H1 (cell line): ENCODE measurements around the gene PRDM5. TPM values are rescaled to one million over a fixed set of nuclear protein-coding genes. Genes with fewer than 3 reads are reported as not detected.

ENCODE experiments used
- CTCF ChIA-PET: fragments of 300-600 bp; sonication (Branson Sonifier 250); formaldehyde crosslinking; loops from one replicate; lab custom pipeline; 2021; ENCODE audit not compliant: partially characterized antibody; lab: Charles Lee
- POLR2A ChIA-PET: fragments of 300-600 bp; sonication (Branson Sonifier 250); formaldehyde crosslinking; loops from one replicate; lab custom pipeline; 2021; ENCODE audit warnings: inconsistent platforms; ENCODE audit not compliant: partially characterized antibody; lab: Charles Lee
- DNase-seq, 2 experiments: peaks; one replicate each; pipeline versions ENCODE4 v3.0.0 to v3.0.0-alpha.2; 2010 to 2022; ENCODE audit warnings: low spot score in 2 of 2, low read depth in 1 of 2, mixed read lengths in 1 of 2
- FAIRE-seq: peaks from 2 replicates; lab custom pipeline; 2011; peaks lifted over from hg19 to GRCh38; lab: Jason Lieb, UNC
- H2AFZ ChIP-seq: 2 replicates; pipeline ENCODE4 v1.8.1; 2012; ENCODE audit warnings: low read length, inconsistent platforms
- H2AK5ac ChIP-seq: 2 replicates; pipeline ENCODE4 v1.6.1; 2013; ENCODE audit warnings: low read depth, low read length
- H2BK120ac ChIP-seq: replicated peaks from 2 replicates; pipeline ENCODE3; 2013; ENCODE audit warnings: low read depth, low read length, inconsistent platforms
- H2BK12ac ChIP-seq: 2 replicates; pipeline ENCODE4 v1.6.1; 2013; ENCODE audit warnings: low read depth, low read length
- H2BK15ac ChIP-seq: 2 replicates; pipeline ENCODE4 v1.6.1; 2013; ENCODE audit warnings: low read length
- H2BK20ac ChIP-seq: 2 replicates; pipeline ENCODE4 v1.6.1; 2013; ENCODE audit warnings: low read length
- H2BK5ac ChIP-seq: 2 replicates; pipeline ENCODE4 v1.6.1; 2013; ENCODE audit warnings: low read depth, low read length
- H3K14ac ChIP-seq: 2 replicates; pipeline ENCODE4 v1.6.1; 2013; ENCODE audit warnings: inconsistent platforms; ENCODE audit not compliant: insufficient read length
- H3K18ac ChIP-seq: 2 replicates; pipeline ENCODE4 v1.6.1; 2013; ENCODE audit warnings: low read length; ENCODE audit errors: extremely low read depth
- H3K23ac ChIP-seq: 2 replicates; pipeline ENCODE4 v1.6.1; 2013; ENCODE audit warnings: inconsistent platforms; ENCODE audit not compliant: insufficient read length
- H3K23me2 ChIP-seq: 2 replicates; pipeline ENCODE4 v1.6.1; 2013; ENCODE audit warnings: low read depth, low read length
- H3K27ac ChIP-seq: 2 replicates; pipeline ENCODE4 v1.6.1; 2011; ENCODE audit warnings: low read depth, low read length, inconsistent platforms
- H3K27me3 ChIP-seq, 4 experiments: replicated peaks in 1 of 4; 1 replicate in 1 of 4; 2 replicates in 3 of 4; pipeline versions ENCODE4 v1.6.1 to v1.8.1; 2011 to 2013; ENCODE audit warnings: low read length in 3 of 4, mild to moderate bottlenecking in 3 of 4, inconsistent platforms in 2 of 4, mixed read lengths in 2 of 4, moderate library complexity in 1 of 4; ENCODE audit not compliant: control insufficient read depth in 3 of 4, insufficient read depth in 3 of 4; ENCODE audit errors: extremely low read depth in 1 of 4
- H3K36me3 ChIP-seq, 4 experiments: 2 replicates each; pipeline versions ENCODE4 v1.6.1 to v1.8.1; 2011 to 2013; ENCODE audit warnings: mild to moderate bottlenecking in 4 of 4, low read length in 3 of 4, moderate library complexity in 2 of 4, control low read depth in 1 of 4, inconsistent platforms in 1 of 4; ENCODE audit not compliant: insufficient read depth in 4 of 4, control insufficient read depth in 2 of 4
- H3K4ac ChIP-seq: replicated peaks from 2 replicates; pipeline ENCODE3; 2013; ENCODE audit warnings: low read length, low read depth, mixed read lengths, inconsistent platforms; ENCODE audit not compliant: insufficient read length
- H3K4me1 ChIP-seq, 4 experiments: replicated peaks in 1 of 4; 1 replicate in 1 of 4; 2 replicates in 3 of 4; pipeline versions ENCODE4 v1.6.1 to v1.8.1; 2011 to 2013; ENCODE audit warnings: low read length in 3 of 4, inconsistent platforms in 2 of 4, mixed read lengths in 1 of 4; ENCODE audit not compliant: insufficient read depth in 4 of 4, control insufficient read depth in 3 of 4
- H3K4me2 ChIP-seq, 2 experiments: 2 replicates each; pipeline versions ENCODE4 v1.6.1 to v1.8.1; 2011 to 2013; ENCODE audit warnings: low read depth in 2 of 2, low read length in 2 of 2, control low read depth in 1 of 2, inconsistent platforms in 1 of 2, mild to moderate bottlenecking in 1 of 2; ENCODE audit not compliant: insufficient read depth in 1 of 2
- H3K4me3 ChIP-seq, 4 experiments: fragments of 200-600, 300-600 bp in 1 of 4; sonication (generic), shearing (Covaris generic), sonication (Bioruptor Twin) in 1 of 4; 2 replicates each; pipeline versions ENCODE4 v1.5.1 to v1.8.1; 2011 to 2016; ENCODE audit warnings: low read length in 4 of 4, low read depth in 3 of 4, control low read depth in 2 of 4, inconsistent platforms in 2 of 4, mild to moderate bottlenecking in 2 of 4, mixed read lengths in 1 of 4, moderate library complexity in 1 of 4; ENCODE audit not compliant: insufficient read depth in 2 of 4; ENCODE audit errors: extremely low read depth in 1 of 4
- H3K56ac ChIP-seq: replicated peaks from 2 replicates; pipeline ENCODE3; 2013; ENCODE audit warnings: low read depth, mild to moderate bottlenecking, mixed read lengths, low read length, inconsistent platforms; ENCODE audit not compliant: insufficient read length
- H3K79me1 ChIP-seq: 2 replicates; pipeline ENCODE4 v1.6.1; 2013; ENCODE audit warnings: low read depth, low read length, control low read depth
- H3K79me2 ChIP-seq, 2 experiments: 2 replicates each; pipeline versions ENCODE4 v1.6.1 to v1.8.1; 2012 to 2013; ENCODE audit warnings: low read length in 2 of 2, mild to moderate bottlenecking in 2 of 2, inconsistent platforms in 1 of 2; ENCODE audit not compliant: insufficient read depth in 2 of 2, control insufficient read depth in 1 of 2
- H3K9ac ChIP-seq, 4 experiments: replicated peaks in 1 of 4; 1 replicate in 1 of 4; 2 replicates in 3 of 4; pipeline versions ENCODE4 v1.6.1 to v1.8.1; 2011 to 2013; ENCODE audit warnings: low read depth in 3 of 4, low read length in 3 of 4, control low read depth in 2 of 4, mild to moderate bottlenecking in 2 of 4, moderate library complexity in 2 of 4, inconsistent platforms in 1 of 4; ENCODE audit errors: extremely low read depth in 1 of 4
- H3K9me3 ChIP-seq, 2 experiments: 2 replicates each; pipeline versions ENCODE4 v1.6.1 to v1.8.1; 2012 to 2013; ENCODE audit warnings: mild to moderate bottlenecking in 2 of 2, moderate library complexity in 2 of 2, control low read depth in 1 of 2, inconsistent platforms in 1 of 2, low read depth in 1 of 2, low read length in 1 of 2, mixed read lengths in 1 of 2; ENCODE audit not compliant: insufficient read depth in 2 of 2
- H4K20me1 ChIP-seq, 2 experiments: replicated peaks in 1 of 2; 2 replicates each; pipeline versions ENCODE3 to v1.8.1; 2011 to 2013; ENCODE audit warnings: inconsistent platforms in 2 of 2, low read length in 2 of 2, mild to moderate bottlenecking in 1 of 2; ENCODE audit not compliant: insufficient read depth in 2 of 2, control insufficient read depth in 1 of 2
- H4K5ac ChIP-seq: 2 replicates; pipeline ENCODE4 v1.6.1; 2013; ENCODE audit warnings: low read length, low read depth, mixed read lengths, inconsistent platforms; ENCODE audit not compliant: insufficient read length
- H4K8ac ChIP-seq: 2 replicates; pipeline ENCODE4 v1.8.0; 2013; ENCODE audit warnings: mild to moderate bottlenecking, moderate library complexity, low read length, inconsistent platforms; ENCODE audit not compliant: insufficient read depth; ENCODE audit errors: extremely low read depth
- H4K91ac ChIP-seq: replicated peaks from 2 replicates; pipeline ENCODE3; 2013; ENCODE audit warnings: low read length, mixed read lengths, inconsistent platforms; ENCODE audit not compliant: insufficient read length
- NANOG ChIP-seq: IDR thresholded peaks from 2 replicates; pipeline ENCODE4 v1.6.1; 2011; ENCODE audit warnings: low read length, low read depth, mild to moderate bottlenecking, inconsistent platforms; ENCODE audit not compliant: insufficient read depth, poor library complexity, severe bottlenecking
- WGBS, 2 experiments: shearing (Covaris generic) in 1 of 2; methylation state at CpG; one replicate each; pipeline versions ENCODE4 v1.1.6 to v1.1.7; 2013 to 2015; ENCODE audit warnings: low lambda C conversion rate in 2 of 2, mixed read lengths in 2 of 2, inconsistent platforms in 1 of 2, low coverage in 1 of 2, missing lambda C conversion rate in 1 of 2; ENCODE audit not compliant: insufficient replicate concordance in 2 of 2, insufficient coverage in 1 of 2, insufficient read length in 1 of 2; ENCODE audit errors: extremely low coverage in 1 of 2, missing lambda C conversion rate in 1 of 2; 5-methylcytosine and 5-hydroxymethylcytosine counted together
- polyA plus RNA-seq, 7 experiments: library from polyadenylated mRNA; depleted of rRNA in 3 of 7; stranded (reverse) in 5 of 7; unstranded in 2 of 7; fragments of >200 nt in 5 of 7; fragments of 200-250 nt in 2 of 7; gene quantifications; 1 replicate in 5 of 7; 2 replicates in 1 of 7; 4 replicates in 1 of 7; pipeline versions ENCODE4 v1.2.1 to v1.2.3, GENCODE V29; 2011 to 2013; ENCODE audit warnings: missing spikeins in 2 of 7, mixed read lengths in 2 of 7
- total RNA-seq: library from RNA; stranded (reverse); fragmentation: NEBNext Ultra II Directional; extraction: Animal tissue kit (Norgen Biotek cat#: 25700); gene quantifications from 2 replicates; pipeline ENCODE4 v1.2.1, GENCODE V29; 2021

Gene PRDM5
- total and polyA plus RNA-seq, 2 of the 8 experiments (the other 6 are each of a cell fraction or from before 2014, with no cell fraction given), result 8.2 to 23.4 TPM

- no peak overlapping the region for H3K23ac ChIP-seq
- H4K20me1 ChIP-seq, result no peaks in the 10 kb centered on the region
- H3K4me3 ChIP-seq, result no peak overlapping the region
- no peak overlapping the region for H2BK12ac ChIP-seq
- no peaks in the 10 kb centered on the region for H3K9me3 ChIP-seq
- POLR2A ChIA-PET, result no interaction called here
- no peak for TF ChIP-seq NANOG
- no peak overlapping the region for H3K9ac ChIP-seq
- no peak for FAIRE-seq
- H4K91ac ChIP-seq, result no peak overlapping the region
- H2AK5ac ChIP-seq, result no peak overlapping the region
- H4K8ac ChIP-seq, result no peak overlapping the region
- no peak overlapping the region for H3K18ac ChIP-seq
- no peak overlapping the region for H3K56ac ChIP-seq
- H3K27ac ChIP-seq, result no peak overlapping the region
- H3K14ac ChIP-seq, result no peak overlapping the region
- no peaks in the 10 kb centered on the region for H3K27me3 ChIP-seq
- H2BK120ac ChIP-seq, result no peak overlapping the region
- H3K79me1 ChIP-seq, result no peaks in the 10 kb centered on the region
- no peaks in the 10 kb centered on the region for H3K4me1 ChIP-seq
- no peaks in the 10 kb centered on the region for H3K23me2 ChIP-seq
- CTCF ChIA-PET, result no interaction called here
- no peak overlapping the region for H4K5ac ChIP-seq
- H2BK15ac ChIP-seq, result no peak overlapping the region
- no peak overlapping the region for H3K4me2 ChIP-seq
- no peak overlapping the region for H3K4ac ChIP-seq
- no peak overlapping the region for H2AFZ ChIP-seq
- no peaks in the 10 kb centered on the region for H3K36me3 ChIP-seq
- no peak for DNase-seq
- H2BK5ac ChIP-seq, result no peak overlapping the region
- no peak overlapping the region for H2BK20ac ChIP-seq
- H3K79me2 ChIP-seq, result no peaks in the 10 kb centered on the region
- 93% methylated on average over 3 of the region's 3 CpGs; no CpG with 5 or more reads in 1 of the 2 experiments for WGBS, 2 experiments
Observed at GRCh38 chr4:120763650-120764049, 158.9 kb downstream of the PRDM5 start.
